B cell (primary cell): ENCODE measurements around the gene GPR75. TPM values are rescaled to one million over a fixed set of nuclear protein-coding genes. Genes with fewer than 3 reads are reported as not detected.

Experiments
- ATAC-seq: fragments of 200-7000 bp; cut with Tn5 transposase; one replicate; pipeline ENCODE4 v1.10.0; 2021; ENCODE audit warnings: low read depth, mild to moderate bottlenecking, moderate number of reproducible peaks, moderate library complexity
- CTCF ChIA-PET: fragments of 350-600 bp; sonication (Branson Sonifier 250); formaldehyde crosslinking; loops from one replicate; lab custom pipeline; 2021; ENCODE audit warnings: antibody characterized with exemption, inconsistent platforms; lab: Charles Lee
- POLR2A ChIA-PET: fragments of 350-600 bp; sonication (Branson Sonifier 250); formaldehyde crosslinking; loops from one replicate; lab custom pipeline; 2021; ENCODE audit warnings: antibody characterized with exemption; lab: Charles Lee
- DNase-seq: peaks from one replicate; pipeline ENCODE4 v3.0.0; 2013
- H2AFZ ChIP-seq: 2 replicates; pipeline ENCODE4 v1.6.1; 2012; ENCODE audit warnings: mild to moderate bottlenecking, low read depth, low read length; ENCODE audit not compliant: insufficient read depth, poor library complexity, severe bottlenecking
- H3K27ac ChIP-seq, 2 donors: 1 replicate in 1 of 2; 2 replicates in 1 of 2; pipeline ENCODE4 v1.5.1; 2012 to 2013; ENCODE audit warnings: low read length in 2 of 2, mild to moderate bottlenecking in 2 of 2, moderate library complexity in 1 of 2
- H3K27me3 ChIP-seq, 4 experiments: fragments of 200-600 bp in 1 of 4; sonication (generic) in 1 of 4; replicated peaks in 1 of 4; 1 replicate in 2 of 4; 2 replicates in 2 of 4; pipeline versions ENCODE4 v1.6.1 to v1.7.0; 2013 to 2016; ENCODE audit warnings: low read length in 3 of 4, mild to moderate bottlenecking in 2 of 4, mixed read lengths in 1 of 4, moderate library complexity in 1 of 4; ENCODE audit not compliant: insufficient read depth in 4 of 4, control insufficient read depth in 3 of 4; ENCODE audit errors: control extremely low read depth in 1 of 4
- H3K36me3 ChIP-seq, 2 experiments: replicated peaks in 1 of 2; 1 replicate in 1 of 2; 2 replicates in 1 of 2; pipeline versions ENCODE4 v1.6.1 to v1.7.1; 2013; ENCODE audit warnings: low read length in 1 of 2; ENCODE audit not compliant: insufficient read depth in 2 of 2, control insufficient read depth in 1 of 2; ENCODE audit errors: control extremely low read depth in 1 of 2, extremely low read depth in 1 of 2
- H3K4me1 ChIP-seq, 2 donors: fragments of 200-600 bp in 1 of 2; sonication (generic) in 1 of 2; 1 replicate in 1 of 2; 2 replicates in 1 of 2; pipeline versions ENCODE4 v1.5.1 to v1.6.1; 2013 to 2017; ENCODE audit warnings: low read length in 2 of 2; ENCODE audit not compliant: control insufficient read depth in 2 of 2, insufficient read depth in 2 of 2
- H3K4me2 ChIP-seq: replicated peaks from 2 replicates; pipeline ENCODE3; 2012; ENCODE audit warnings: mild to moderate bottlenecking, low read depth, low read length; ENCODE audit not compliant: poor library complexity, severe bottlenecking
- H3K4me3 ChIP-seq, 5 experiments: fragments of 200-600 bp in 1 of 5; sonication (generic) in 1 of 5; 1 replicate in 3 of 5; 2 replicates in 2 of 5; pipeline versions ENCODE4 v1.5.1 to v1.7.0; 2011 to 2016; ENCODE audit warnings: low read length in 4 of 5, mild to moderate bottlenecking in 4 of 5, low read depth in 2 of 5, control low read depth in 1 of 5, moderate library complexity in 1 of 5; ENCODE audit not compliant: insufficient read depth in 1 of 5; ENCODE audit errors: control extremely low read depth in 1 of 5, extremely low read depth in 1 of 5
- H3K79me2 ChIP-seq: fragments of 200-600 bp; sonication (generic); one replicate; pipeline ENCODE4 v1.6.0; 2016; ENCODE audit warnings: low read length; ENCODE audit not compliant: control insufficient read depth, insufficient read depth
- H3K9ac ChIP-seq: fragments of 200-600 bp; sonication (generic); 2 replicates; pipeline ENCODE4 v1.6.1; 2017; ENCODE audit warnings: mild to moderate bottlenecking, low read length, moderate library complexity
- H3K9me3 ChIP-seq, 3 donors: one replicate each; pipeline versions ENCODE4 v1.6.1 to v1.7.1; 2013; ENCODE audit warnings: low read length in 2 of 3; ENCODE audit not compliant: control insufficient read depth in 2 of 3, insufficient read depth in 1 of 3; ENCODE audit errors: control extremely low read depth in 1 of 3
- H4K20me1 ChIP-seq: 2 replicates; pipeline ENCODE4 v1.6.0; 2012; ENCODE audit warnings: mild to moderate bottlenecking, low read length; ENCODE audit not compliant: insufficient read depth, control insufficient read depth, poor library complexity, severe bottlenecking
- H3K27ac Mint-ChIP-seq: one replicate; pipeline ENCODE4 v1.8.0; 2021; ENCODE audit warnings: mixed read lengths
- H3K27me3 Mint-ChIP-seq: one replicate; pipeline ENCODE4 v1.8.0; 2021; ENCODE audit warnings: mixed read lengths
- H3K4me1 Mint-ChIP-seq: one replicate; pipeline ENCODE4 v1.8.0; 2021; ENCODE audit warnings: mixed read lengths
- H3K4me3 Mint-ChIP-seq: one replicate; pipeline ENCODE4 v1.8.0; 2021; ENCODE audit warnings: mixed read lengths
- H3K9me3 Mint-ChIP-seq: one replicate; pipeline ENCODE4 v1.8.0; 2022; ENCODE audit warnings: mixed read lengths; ENCODE audit not compliant: insufficient read depth
- EZH2 ChIP-seq: IDR thresholded peaks from 2 replicates; pipeline ENCODE4 v1.6.1; 2012; ENCODE audit warnings: borderline replicate concordance, low read depth, mild to moderate bottlenecking, moderate library complexity, low read length; ENCODE audit not compliant: insufficient read depth, poor library complexity, severe bottlenecking
- WGBS: methylation state at CpG from one replicate; pipeline ENCODE4 v1.1.5; 2013; ENCODE audit warnings: missing lambda C conversion rate; ENCODE audit not compliant: insufficient coverage; 5-methylcytosine and 5-hydroxymethylcytosine counted together
- intact Hi-C: fragments of 100-400 bp; cut with micrococcal nuclease; formaldehyde crosslinking; loops from one replicate; pipeline ENCODE4 v1.10.0; 2022
- polyA plus RNA-seq: library from polyadenylated mRNA; depleted of rRNA; stranded (reverse); fragments of >200 nt; gene quantifications from 2 replicates; pipeline ENCODE4 v1.2.3, GENCODE V29; 2012
- total RNA-seq, 2 donors: library from RNA; stranded (reverse); fragments of 120-200 nt in 1 of 2; gene quantifications; 1 replicate in 1 of 2; 2 replicates in 1 of 2; pipeline versions ENCODE4 v1.2.3 to v1.2.4, GENCODE V29; 2013 to 2022
- TF ChIP-seq, protein P1 (sequence below): fragments of 200-600 bp; IDR thresholded peaks from one replicate; pipeline ENCODE4 v1.8.0; 2022; ENCODE audit warnings: antibody characterized with exemption, mild to moderate bottlenecking

The GPR75 gene
- total and polyA plus RNA-seq, 2 donors (not counting 1 experiment from before 2014, with no cell fraction given): 5.1 to 5.9 TPM

DNA sequence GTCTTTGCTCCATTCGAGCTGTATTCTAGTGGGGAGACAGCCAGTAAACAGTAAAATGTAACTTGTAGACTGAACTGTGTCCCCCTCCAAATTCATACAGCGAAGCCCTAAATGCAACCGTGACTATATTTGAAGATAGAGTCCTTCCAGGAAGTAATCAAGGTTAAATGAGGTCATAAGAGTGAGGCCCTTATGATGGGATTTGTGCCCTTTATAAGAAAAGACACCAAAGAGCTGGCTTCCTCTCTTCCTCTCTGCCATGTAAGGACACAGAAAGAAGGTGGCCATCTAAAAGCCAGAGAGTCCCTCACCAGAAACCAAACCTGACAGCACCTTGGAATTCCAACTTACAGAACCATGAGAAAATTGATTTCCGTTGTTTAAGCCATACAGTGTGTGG lies 31.4 kb downstream of the GPR75 start:
- ATAC-seq: no peak
- no peak for DNase-seq
- no peaks in the 10 kb centered on the region for H3K27me3 ChIP-seq
- TF ChIP-seq, protein P1, sequence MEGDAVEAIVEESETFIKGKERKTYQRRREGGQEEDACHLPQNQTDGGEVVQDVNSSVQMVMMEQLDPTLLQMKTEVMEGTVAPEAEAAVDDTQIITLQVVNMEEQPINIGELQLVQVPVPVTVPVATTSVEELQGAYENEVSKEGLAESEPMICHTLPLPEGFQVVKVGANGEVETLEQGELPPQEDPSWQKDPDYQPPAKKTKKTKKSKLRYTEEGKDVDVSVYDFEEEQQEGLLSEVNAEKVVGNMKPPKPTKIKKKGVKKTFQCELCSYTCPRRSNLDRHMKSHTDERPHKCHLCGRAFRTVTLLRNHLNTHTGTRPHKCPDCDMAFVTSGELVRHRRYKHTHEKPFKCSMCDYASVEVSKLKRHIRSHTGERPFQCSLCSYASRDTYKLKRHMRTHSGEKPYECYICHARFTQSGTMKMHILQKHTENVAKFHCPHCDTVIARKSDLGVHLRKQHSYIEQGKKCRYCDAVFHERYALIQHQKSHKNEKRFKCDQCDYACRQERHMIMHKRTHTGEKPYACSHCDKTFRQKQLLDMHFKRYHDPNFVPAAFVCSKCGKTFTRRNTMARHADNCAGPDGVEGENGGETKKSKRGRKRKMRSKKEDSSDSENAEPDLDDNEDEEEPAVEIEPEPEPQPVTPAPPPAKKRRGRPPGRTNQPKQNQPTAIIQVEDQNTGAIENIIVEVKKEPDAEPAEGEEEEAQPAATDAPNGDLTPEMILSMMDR: no peak
- TF ChIP-seq EZH2: no peak
- Mint-ChIP-seq H3K27ac (no peak overlapping the region), H3K4me1 (no peaks in the 10 kb centered on the region), H3K9me3 (peaks cover 3% of the 10 kb centered on the region), H3K27me3 (no peaks in the 10 kb centered on the region), H3K4me3 (no peak overlapping the region)
- peaks cover 0 to 2% of the 10 kb centered on the region in 2 experiments for H3K36me3 ChIP-seq
- no peak overlapping the region for H3K4me2 ChIP-seq
- H3K27ac ChIP-seq: no peak overlapping the region
- H3K9me3 ChIP-seq: no peaks in the 10 kb centered on the region
- WGBS: no CpG with 5 or more reads among the region's 4 CpGs
- no peak overlapping the region for H3K4me3 ChIP-seq
- CTCF ChIA-PET: no interaction called here
- no peaks in the 10 kb centered on the region for H3K4me1 ChIP-seq
- H3K79me2 ChIP-seq: no peaks in the 10 kb centered on the region
- POLR2A ChIA-PET: no interaction called here
- intact Hi-C loops: no loop called here
- H4K20me1 ChIP-seq: no peaks in the 10 kb centered on the region
- no peak overlapping the region for H3K9ac ChIP-seq
- H2AFZ ChIP-seq: no peak overlapping the region

DNA sequence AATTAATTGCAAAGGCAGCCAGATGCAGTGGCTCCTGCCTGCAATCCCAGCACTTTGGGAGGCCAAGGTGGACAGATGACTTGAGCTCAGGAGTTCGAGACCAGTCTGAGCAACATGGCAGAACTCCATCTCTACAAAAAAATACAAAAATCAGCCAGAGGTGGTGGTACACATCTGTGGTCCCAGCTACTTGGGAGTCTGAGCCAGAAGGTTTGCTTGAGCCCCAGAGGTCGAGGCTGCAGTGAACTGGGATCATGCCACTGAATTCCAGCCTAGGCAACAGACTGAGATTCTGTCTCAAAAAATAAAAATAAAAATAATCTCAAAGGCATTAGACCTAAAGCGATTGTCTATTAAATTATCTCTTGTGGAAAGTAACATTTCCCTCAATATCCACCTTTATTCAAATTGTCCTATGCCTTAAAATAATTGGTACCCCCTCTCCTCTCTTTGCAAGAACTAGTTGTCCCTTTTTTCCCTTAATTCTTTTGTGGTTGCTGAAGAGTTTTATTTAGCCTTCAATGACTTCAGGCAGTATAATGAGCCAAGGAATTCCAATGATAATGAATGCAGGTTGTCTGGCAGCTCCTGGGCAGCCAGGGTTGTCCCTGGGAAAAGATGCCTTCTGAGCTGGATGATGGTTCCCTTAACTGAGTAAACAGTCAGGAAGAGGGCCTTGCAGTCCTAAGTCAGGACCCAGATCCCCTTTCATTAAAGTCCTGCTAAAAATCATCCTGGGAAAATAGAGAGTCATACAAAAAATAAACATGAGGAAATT lies 32.2 kb downstream of the GPR75 start:
- Histone ChIP-seq H3K36me3 (peaks cover 0 to 2% of the 10 kb centered on the region in 2 experiments), H3K9ac (no peak overlapping the region), H3K27ac (no peak overlapping the region), H3K4me3 (no peak overlapping the region), H3K4me2 (no peak overlapping the region), H3K9me3 (no peaks in the 10 kb centered on the region), H4K20me1 (no peaks in the 10 kb centered on the region), H3K27me3 (no peaks in the 10 kb centered on the region), H2AFZ (no peak overlapping the region), H3K79me2 (no peaks in the 10 kb centered on the region), H3K4me1 (no peaks in the 10 kb centered on the region)
- Mint-ChIP-seq H3K4me3 (no peak overlapping the region), H3K4me1 (no peaks in the 10 kb centered on the region), H3K27ac (no peak overlapping the region), H3K9me3 (peaks cover 3% of the 10 kb centered on the region), H3K27me3 (no peaks in the 10 kb centered on the region)
- ATAC-seq (no peak), DNase-seq (no peak)
- POLR2A ChIA-PET: no interaction called here
- CTCF ChIA-PET: no interaction called here
- 100% methylated on average over 1 of the region's 3 CpGs for WGBS
- no peak for TF ChIP-seq EZH2
- TF ChIP-seq, protein P1: no peak
- intact Hi-C loops: no loop called here
